Natural killer cell (primary cell): ENCODE measurements around the gene DNPH1. TPM values are rescaled to one million over a fixed set of nuclear protein-coding genes. Genes with fewer than 3 reads are reported as not detected.

ENCODE experiments used
- ATAC-seq, 3 donors: fragments of 150-1000 bp in 2 of 3; fragments of 200-7000 bp in 1 of 3; cut with Tn5 transposase; 1 replicate in 1 of 3; 2 replicates in 2 of 3; pipeline ENCODE4 v1.10.0; 2021; ENCODE audit warnings: mild to moderate bottlenecking in 2 of 3, moderate library complexity in 2 of 3
- DNase-seq, 2 donors: peaks; one replicate each; pipeline versions ENCODE4 v3.0.0 to v3.0.0-alpha.2; 2013 to 2021; ENCODE audit warnings: mixed read lengths in 1 of 2
- H3K27ac ChIP-seq: one replicate; pipeline ENCODE4 v1.5.1; 2013; ENCODE audit warnings: mild to moderate bottlenecking, low read length
- H3K27me3 ChIP-seq: one replicate; pipeline ENCODE4 v1.6.1; 2013; ENCODE audit warnings: low read length; ENCODE audit not compliant: control insufficient read depth, insufficient read depth
- H3K36me3 ChIP-seq: one replicate; pipeline ENCODE4 v1.6.1; 2013; ENCODE audit warnings: low read length; ENCODE audit not compliant: control insufficient read depth, insufficient read depth
- H3K4me1 ChIP-seq: one replicate; pipeline ENCODE4 v1.6.1; 2013; ENCODE audit warnings: low read length; ENCODE audit not compliant: control insufficient read depth, insufficient read depth
- H3K4me3 ChIP-seq: one replicate; pipeline ENCODE4 v1.5.1; 2013; ENCODE audit warnings: low read length
- H3K9me3 ChIP-seq: one replicate; pipeline ENCODE4 v1.6.1; 2013; ENCODE audit warnings: low read length; ENCODE audit not compliant: control insufficient read depth, insufficient read depth
- H3K27ac Mint-ChIP-seq, 2 donors: one replicate each; pipeline ENCODE4 v1.8.0; 2022; ENCODE audit warnings: mild to moderate bottlenecking in 2 of 2, mixed read lengths in 2 of 2, moderate library complexity in 1 of 2
- H3K27me3 Mint-ChIP-seq, 2 donors: one replicate each; pipeline ENCODE4 v1.8.0; 2022; ENCODE audit warnings: low read depth in 2 of 2, mixed read lengths in 2 of 2
- H3K36me3 Mint-ChIP-seq: one replicate; pipeline ENCODE4 v1.8.0; 2022; ENCODE audit warnings: mixed read lengths
- H3K4me1 Mint-ChIP-seq, 2 donors: one replicate each; pipeline ENCODE4 v1.8.0; 2022; ENCODE audit warnings: mixed read lengths in 2 of 2
- H3K4me3 Mint-ChIP-seq: one replicate; pipeline ENCODE4 v1.8.0; 2022; ENCODE audit warnings: mild to moderate bottlenecking, moderate library complexity, mixed read lengths
- H3K9me3 Mint-ChIP-seq, 2 donors: one replicate each; pipeline ENCODE4 v1.8.0; 2022; ENCODE audit warnings: mixed read lengths in 2 of 2
- CTCF ChIP-seq: fragments of 200-600 bp; IDR thresholded peaks from one replicate; pipeline ENCODE4 v1.8.0; 2022; ENCODE audit warnings: antibody characterized with exemption
- WGBS: methylation state at CpG from one replicate; pipeline ENCODE4 v1.1.7; 2013; ENCODE audit warnings: missing lambda C conversion rate; ENCODE audit not compliant: insufficient coverage; 5-methylcytosine and 5-hydroxymethylcytosine counted together
- intact Hi-C: fragments of 100-400 bp; cut with micrococcal nuclease; formaldehyde crosslinking; loops from one replicate; pipeline ENCODE4 v1.14.2; 2022
- total RNA-seq, 4 donors: library from RNA; stranded (reverse); fragments of 120-200 nt in 1 of 4; gene quantifications; one replicate each; pipeline versions ENCODE4 v1.2.3 to v1.2.4, GENCODE V29; 2013 to 2022

The DNPH1 gene
- total RNA-seq, 3 donors from 2014 or later (not counting 1 experiment from before 2014, with no cell fraction given), result 6.1 to 10.2 (median 8.0) TPM

DNA sequence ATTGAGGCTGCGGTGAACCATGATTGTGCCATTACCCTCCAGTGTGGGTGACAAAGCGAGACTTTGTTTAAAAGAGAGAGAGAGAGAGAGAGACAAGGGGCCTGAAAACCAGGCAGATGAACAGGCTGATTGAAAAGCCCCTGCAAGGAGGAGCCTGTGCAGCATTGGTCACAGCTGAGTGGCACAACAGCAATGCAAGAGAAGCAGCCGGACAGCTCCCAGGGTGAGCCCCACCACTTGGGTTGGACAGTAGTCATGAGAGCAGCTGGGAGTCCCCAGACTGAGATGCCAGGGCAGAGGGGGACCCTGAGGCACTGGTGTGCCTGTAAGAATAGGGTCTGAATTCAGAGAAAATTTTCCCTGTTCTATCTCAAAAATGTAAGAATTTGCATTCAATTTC, 10.2 kb downstream of the DNPH1 start:
- Mint-ChIP-seq H3K4me1 (peaks cover 4% of the 10 kb centered on the region in 2 donors), H3K27me3 (no peaks in the 10 kb centered on the region), H3K27ac (no peak overlapping the region), H3K9me3 (no peaks in the 10 kb centered on the region), H3K36me3 (peaks cover 5% of the 10 kb centered on the region), H3K4me3 (no peak overlapping the region)
- no peak for ATAC-seq
- intact Hi-C loops, result no loop called here
- no peaks in the 10 kb centered on the region for H3K27me3 ChIP-seq
- H3K4me1 ChIP-seq, result peaks cover 6% of the 10 kb centered on the region
- no peak for DNase-seq
- H3K4me3 ChIP-seq, result no peak overlapping the region
- peaks cover 21% of the 10 kb centered on the region for H3K36me3 ChIP-seq
- no peaks in the 10 kb centered on the region for H3K9me3 ChIP-seq
- WGBS, result 94% methylated on average over 3 of the region's 3 CpGs
- no peak for TF ChIP-seq CTCF
- no peak overlapping the region for H3K27ac ChIP-seq

DNA sequence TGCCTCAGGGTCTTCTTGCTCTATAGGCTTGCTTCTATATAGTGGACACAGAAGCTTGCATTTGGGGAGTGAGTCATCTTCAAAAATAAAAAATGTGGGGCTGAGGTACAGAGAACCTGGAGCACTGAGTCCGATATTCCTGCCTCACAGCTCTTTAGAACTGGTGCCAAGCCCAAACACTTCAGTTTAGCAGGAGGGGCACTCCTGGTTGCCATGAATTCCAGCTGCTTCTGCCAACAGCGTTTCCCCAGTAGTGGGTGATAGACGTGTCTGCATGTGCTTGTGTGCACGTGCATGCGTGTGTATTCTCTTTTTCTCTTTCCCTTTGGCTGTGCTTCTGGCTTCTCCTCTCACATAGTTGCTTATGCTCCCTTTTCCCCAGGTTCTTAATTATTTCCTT, 11.9 kb downstream of the DNPH1 start:
- peaks cover 24% of the 10 kb centered on the region for H3K36me3 ChIP-seq
- 88% methylated on average over 5 of the region's 5 CpGs for WGBS
- Mint-ChIP-seq H3K9me3 (no peaks in the 10 kb centered on the region), H3K4me3 (no peak overlapping the region), H3K4me1 (no peaks in the 10 kb centered on the region), H3K27ac (no peak overlapping the region), H3K36me3 (peaks cover 5% of the 10 kb centered on the region), H3K27me3 (no peaks in the 10 kb centered on the region)
- H3K4me3 ChIP-seq, result no peak overlapping the region
- no peaks in the 10 kb centered on the region for H3K9me3 ChIP-seq
- DNase-seq (no peak), ATAC-seq (no peak)
- no peaks in the 10 kb centered on the region for H3K4me1 ChIP-seq
- no peaks in the 10 kb centered on the region for H3K27me3 ChIP-seq
- H3K27ac ChIP-seq, result no peak overlapping the region
- no peak for TF ChIP-seq CTCF
- intact Hi-C loops, result no loop called here

GRCh38 chr6:43216200-43216599, 13.1 kb downstream of the DNPH1 start:
- ATAC-seq (no peak), DNase-seq (no peak)
- Histone ChIP-seq H3K4me3 (no peak overlapping the region), H3K36me3 (peaks cover 24% of the 10 kb centered on the region), H3K27me3 (no peaks in the 10 kb centered on the region), H3K4me1 (no peaks in the 10 kb centered on the region), H3K27ac (no peak overlapping the region), H3K9me3 (no peaks in the 10 kb centered on the region)
- TF ChIP-seq CTCF, result no peak
- H3K4me3 Mint-ChIP-seq, result no peak overlapping the region
- H3K27ac Mint-ChIP-seq, result no peak overlapping the region
- no peaks in the 10 kb centered on the region for H3K4me1 Mint-ChIP-seq
- no peaks in the 10 kb centered on the region for H3K27me3 Mint-ChIP-seq
- peaks cover 5% of the 10 kb centered on the region for H3K36me3 Mint-ChIP-seq
- intact Hi-C loops, result no loop called here
- 95% methylated on average over 12 of the region's 12 CpGs for WGBS
- no peaks in the 10 kb centered on the region for H3K9me3 Mint-ChIP-seq

- ATAC-seq (no peak), DNase-seq (no peak)
- Histone ChIP-seq H3K9me3 (no peaks in the 10 kb centered on the region), H3K27me3 (no peaks in the 10 kb centered on the region), H3K27ac (no peak overlapping the region), H3K4me1 (no peaks in the 10 kb centered on the region), H3K4me3 (no peak overlapping the region), H3K36me3 (peaks cover 20% of the 10 kb centered on the region)
- no peaks in the 10 kb centered on the region for H3K4me1 Mint-ChIP-seq
- no peaks in the 10 kb centered on the region for H3K27me3 Mint-ChIP-seq
- H3K27ac Mint-ChIP-seq, result no peak overlapping the region
- intact Hi-C loops, result no loop called here
- TF ChIP-seq CTCF, result no peak
- over 99% methylated on average over 8 of the region's 8 CpGs for WGBS
- H3K4me3 Mint-ChIP-seq, result no peak overlapping the region
- no peaks in the 10 kb centered on the region for H3K9me3 Mint-ChIP-seq
- peaks cover 5% of the 10 kb centered on the region for H3K36me3 Mint-ChIP-seq
Measured at GRCh38 chr6:43215066-43215465, 14.2 kb downstream of the DNPH1 start.
